Caco-2 (cell line): Measurements from ENCODE around the gene MAP3K7. TPM values are rescaled to one million over a fixed set of nuclear protein-coding genes. Genes with fewer than 3 reads are reported as not detected.

Experiments used
- BruUV-seq: library from RNA; stranded (reverse); fragments of 400-500 nt; replicated peaks from 2 replicates; lab custom pipeline; 2021; lab: Mats Ljungman, UMichigan
- CTCF ChIA-PET: fragments of 300-600 bp; sonication (Branson Sonifier 250); formaldehyde crosslinking; loops from one replicate; lab custom pipeline; 2022; ENCODE audit warnings: antibody characterized with exemption; lab: Charles Lee
- POLR2A ChIA-PET: fragments of 300-600 bp; sonication (Branson Sonifier 250); formaldehyde crosslinking; loops from one replicate; lab custom pipeline; 2022; ENCODE audit warnings: antibody characterized with exemption; lab: Charles Lee
- DNase-seq, 2 experiments: peaks; one replicate each; pipeline versions ENCODE4 v3.0.0 to v3.0.0-alpha.2; 2020 to 2022
- H3K27me3 ChIP-seq: replicated peaks from 2 replicates; pipeline ENCODE4 v1.6.0; 2011; ENCODE audit warnings: low read length; ENCODE audit not compliant: control insufficient read depth, insufficient read depth
- H3K36me3 ChIP-seq: 2 replicates; pipeline ENCODE4 v1.5.1; 2011; ENCODE audit warnings: low read length; ENCODE audit not compliant: control insufficient read depth, insufficient read depth
- H3K4me1 ChIP-seq: fragments of 250-450 bp; sonication (Bioruptor Pico); 2 replicates; pipeline ENCODE4 v1.5.1; 2020; ENCODE audit warnings: mild to moderate bottlenecking
- H3K4me3 ChIP-seq: 2 replicates; pipeline ENCODE4 v1.5.1; 2011; ENCODE audit warnings: low read depth, mild to moderate bottlenecking, control low read depth, low read length
- H3K9me3 ChIP-seq: fragments of 250-450 bp; sonication (Bioruptor Pico); 2 replicates; pipeline ENCODE4 v1.5.1; 2020; ENCODE audit warnings: mild to moderate bottlenecking, moderate library complexity
- H3K27ac Mint-ChIP-seq: one replicate; pipeline ENCODE4 v1.8.0; 2022; ENCODE audit warnings: mixed read lengths; ENCODE audit not compliant: unreplicated experiment
- H3K27me3 Mint-ChIP-seq: one replicate; pipeline ENCODE4 v1.8.0; 2022; ENCODE audit warnings: mixed read lengths; ENCODE audit not compliant: insufficient read depth, unreplicated experiment
- H3K36me3 Mint-ChIP-seq: one replicate; pipeline ENCODE4 v1.8.0; 2022; ENCODE audit warnings: mild to moderate bottlenecking, mixed read lengths; ENCODE audit not compliant: insufficient read depth, unreplicated experiment
- H3K4me1 Mint-ChIP-seq: one replicate; pipeline ENCODE4 v1.8.0; 2022; ENCODE audit warnings: low read depth, mixed read lengths; ENCODE audit not compliant: unreplicated experiment
- H3K4me3 Mint-ChIP-seq: one replicate; pipeline ENCODE4 v1.8.0; 2022; ENCODE audit warnings: mild to moderate bottlenecking, moderate library complexity, mixed read lengths; ENCODE audit not compliant: unreplicated experiment
- H3K9me3 Mint-ChIP-seq: one replicate; pipeline ENCODE4 v1.8.0; 2022; ENCODE audit warnings: mixed read lengths; ENCODE audit not compliant: unreplicated experiment
- intact Hi-C: fragments of 100-400 bp; cut with micrococcal nuclease; formaldehyde crosslinking; loops from one replicate; pipeline ENCODE4 v1.10.0; 2022; ENCODE audit not compliant: unreplicated experiment
- total RNA-seq: library from RNA; stranded (reverse); gene quantifications from 2 replicates; pipeline ENCODE4 v1.2.3, GENCODE V29; 2022
- TF ChIP-seq, protein P1 (sequence below), 2 experiments: fragments of 200-600 bp in 1 of 2; IDR thresholded peaks; 1 replicate in 1 of 2; 2 replicates in 1 of 2; pipeline versions ENCODE4 v1.5.1 to v1.8.0; 2011 to 2022; ENCODE audit warnings: antibody characterized with exemption in 1 of 2, control low read depth in 1 of 2, inconsistent platforms in 1 of 2, low read depth in 1 of 2, low read length in 1 of 2, mild to moderate bottlenecking in 1 of 2, moderate library complexity in 1 of 2; ENCODE audit not compliant: insufficient read depth in 1 of 2, severe bottlenecking in 1 of 2, unreplicated experiment in 1 of 2

Gene MAP3K7
- total RNA-seq, 1 experiment from 2014 or later: 27.7 TPM

DNA sequence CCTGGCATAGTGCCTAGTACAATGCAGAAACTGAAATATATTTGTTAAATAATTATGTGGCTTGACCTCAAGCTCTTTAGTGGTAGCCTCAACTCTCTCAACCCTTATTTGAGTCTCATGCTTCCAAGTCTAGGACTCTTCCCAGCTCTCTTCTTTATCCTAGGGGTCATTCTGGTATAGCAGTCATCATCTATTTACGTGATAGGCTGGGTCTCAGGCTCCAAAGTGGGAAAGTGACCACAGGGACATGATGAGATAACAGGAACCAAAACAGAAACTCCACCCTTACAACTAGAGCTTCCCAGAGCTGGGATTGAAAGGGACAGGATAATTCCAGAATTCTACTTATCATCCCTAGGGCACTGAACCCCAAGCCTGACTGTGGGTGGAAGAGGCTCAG is 17.7 kb upstream of the MAP3K7 start:
- intact Hi-C loops: no loop called here
- POLR2A ChIA-PET: no interaction called here
- Histone ChIP-seq H3K36me3 (no peaks in the 10 kb centered on the region), H3K9me3 (no peaks in the 10 kb centered on the region), H3K4me3 (no peak overlapping the region), H3K4me1 (no peaks in the 10 kb centered on the region), H3K27me3 (no peaks in the 10 kb centered on the region; the same call in 1 of the 2 replicates)
- H3K36me3 Mint-ChIP-seq: no peaks in the 10 kb centered on the region
- TF ChIP-seq, protein P1, sequence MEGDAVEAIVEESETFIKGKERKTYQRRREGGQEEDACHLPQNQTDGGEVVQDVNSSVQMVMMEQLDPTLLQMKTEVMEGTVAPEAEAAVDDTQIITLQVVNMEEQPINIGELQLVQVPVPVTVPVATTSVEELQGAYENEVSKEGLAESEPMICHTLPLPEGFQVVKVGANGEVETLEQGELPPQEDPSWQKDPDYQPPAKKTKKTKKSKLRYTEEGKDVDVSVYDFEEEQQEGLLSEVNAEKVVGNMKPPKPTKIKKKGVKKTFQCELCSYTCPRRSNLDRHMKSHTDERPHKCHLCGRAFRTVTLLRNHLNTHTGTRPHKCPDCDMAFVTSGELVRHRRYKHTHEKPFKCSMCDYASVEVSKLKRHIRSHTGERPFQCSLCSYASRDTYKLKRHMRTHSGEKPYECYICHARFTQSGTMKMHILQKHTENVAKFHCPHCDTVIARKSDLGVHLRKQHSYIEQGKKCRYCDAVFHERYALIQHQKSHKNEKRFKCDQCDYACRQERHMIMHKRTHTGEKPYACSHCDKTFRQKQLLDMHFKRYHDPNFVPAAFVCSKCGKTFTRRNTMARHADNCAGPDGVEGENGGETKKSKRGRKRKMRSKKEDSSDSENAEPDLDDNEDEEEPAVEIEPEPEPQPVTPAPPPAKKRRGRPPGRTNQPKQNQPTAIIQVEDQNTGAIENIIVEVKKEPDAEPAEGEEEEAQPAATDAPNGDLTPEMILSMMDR (IDR thresholded peaks at IDR 0.05; ENCODE audit: insufficient read depth in 1 of 2, low read depth in 1 of 2, low read length in 1 of 2, severe bottlenecking in 1 of 2, unreplicated experiment in 1 of 2): no peak
- CTCF ChIA-PET: no interaction called here
- H3K4me1 Mint-ChIP-seq: no peaks in the 10 kb centered on the region
- H3K4me3 Mint-ChIP-seq: no peak overlapping the region
- peaks cover 13% of the 10 kb centered on the region for H3K27me3 Mint-ChIP-seq
- no TSS peak for BruUV-seq
- no peak overlapping the region for H3K27ac Mint-ChIP-seq
- DNase-seq: no peak
- no peaks in the 10 kb centered on the region for H3K9me3 Mint-ChIP-seq

DNA sequence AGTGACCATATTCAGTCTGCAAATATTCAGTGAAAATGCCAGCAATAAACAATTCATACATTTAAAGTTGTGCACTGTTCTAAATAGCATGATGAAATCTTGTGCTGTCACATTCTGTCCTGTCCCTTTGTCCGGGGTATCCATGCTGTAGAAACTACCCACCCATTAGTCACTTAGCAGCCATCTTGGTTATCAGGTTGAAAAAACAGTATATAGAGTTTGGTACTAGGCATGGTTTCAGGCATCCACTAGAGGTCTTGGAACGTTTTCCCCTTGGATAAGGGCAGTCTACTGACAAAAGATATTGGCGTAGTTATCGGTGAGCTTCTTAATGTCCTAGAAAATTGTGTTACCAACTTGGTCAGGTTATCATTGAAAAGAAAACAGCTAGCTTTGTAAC is 12.3 kb upstream of the MAP3K7 start:
- H3K4me3 Mint-ChIP-seq: no peak overlapping the region
- BruUV-seq: no TSS peak
- no peaks in the 10 kb centered on the region for H3K36me3 Mint-ChIP-seq
- Histone ChIP-seq H3K36me3 (no peaks in the 10 kb centered on the region), H3K9me3 (no peaks in the 10 kb centered on the region), H3K4me3 (no peak overlapping the region), H3K4me1 (no peaks in the 10 kb centered on the region), H3K27me3 (no peaks in the 10 kb centered on the region)
- ChIA-PET CTCF (no interaction called here), POLR2A (no interaction called here)
- TF ChIP-seq, protein P1 (IDR thresholded peaks at IDR 0.05; ENCODE audit: insufficient read depth in 1 of 2, low read depth in 1 of 2, low read length in 1 of 2, severe bottlenecking in 1 of 2, unreplicated experiment in 1 of 2): no peak
- H3K4me1 Mint-ChIP-seq: no peaks in the 10 kb centered on the region
- H3K27me3 Mint-ChIP-seq: peaks cover 7% of the 10 kb centered on the region
- intact Hi-C loops: no loop called here
- no peak for DNase-seq
- H3K9me3 Mint-ChIP-seq: no peaks in the 10 kb centered on the region
- H3K27ac Mint-ChIP-seq: no peak overlapping the region

DNA sequence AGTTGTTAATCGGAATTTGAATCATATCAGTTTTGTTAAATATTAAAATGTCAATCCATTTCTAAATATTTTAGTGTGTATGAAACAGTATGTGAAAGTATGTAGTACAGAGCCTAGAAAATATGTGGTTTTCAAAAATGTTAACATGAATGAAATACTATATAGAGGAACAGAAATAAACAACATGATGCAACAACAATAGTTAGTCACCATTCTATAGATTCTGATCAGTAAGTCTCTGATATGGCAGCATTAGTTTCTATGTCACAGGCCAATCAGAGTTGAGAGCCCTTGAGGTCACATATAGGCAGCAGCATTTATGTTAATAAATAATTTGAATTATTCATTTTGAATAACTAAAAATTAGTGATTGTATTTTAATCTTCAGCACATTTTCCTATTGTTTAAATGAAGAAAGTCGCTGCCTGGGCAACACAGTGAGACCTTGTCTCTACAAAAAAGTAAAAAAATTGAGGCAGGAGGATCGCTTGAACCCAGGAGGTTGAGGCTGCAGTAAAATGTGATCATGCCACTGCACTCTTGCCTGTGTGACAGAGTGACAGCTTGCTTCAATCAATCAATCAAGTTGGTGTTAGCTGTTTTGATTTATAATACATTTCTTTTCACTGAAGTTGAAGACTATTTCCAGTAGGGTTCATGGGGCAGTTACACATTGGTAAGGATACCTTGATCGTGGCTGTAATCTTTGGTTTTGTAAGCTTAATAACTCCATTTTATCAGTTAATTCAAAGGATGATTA is 11.5 kb upstream of the MAP3K7 start:
- no TSS peak for BruUV-seq

More for the DNA sequence above, 11.5 kb upstream of the MAP3K7 start:
- H3K27ac Mint-ChIP-seq: no peak overlapping the region
- TF ChIP-seq, protein P1 (IDR thresholded peaks at IDR 0.05; ENCODE audit: insufficient read depth in 1 of 2, low read depth in 1 of 2, low read length in 1 of 2, severe bottlenecking in 1 of 2, unreplicated experiment in 1 of 2): no peak
- intact Hi-C loops: no loop called here
- ChIA-PET CTCF (no interaction called here), POLR2A (no interaction called here)
- Histone ChIP-seq H3K9me3 (no peaks in the 10 kb centered on the region), H3K4me3 (no peak overlapping the region), H3K4me1 (no peaks in the 10 kb centered on the region), H3K36me3 (no peaks in the 10 kb centered on the region), H3K27me3 (no peaks in the 10 kb centered on the region)
- H3K36me3 Mint-ChIP-seq: no peaks in the 10 kb centered on the region
- no peak overlapping the region for H3K4me3 Mint-ChIP-seq
- peaks cover 12% of the 10 kb centered on the region for H3K27me3 Mint-ChIP-seq
- H3K9me3 Mint-ChIP-seq: no peaks in the 10 kb centered on the region
- H3K4me1 Mint-ChIP-seq: no peaks in the 10 kb centered on the region
- DNase-seq: no peak
